ENCODE measurements around the gene RERG.

DNA sequence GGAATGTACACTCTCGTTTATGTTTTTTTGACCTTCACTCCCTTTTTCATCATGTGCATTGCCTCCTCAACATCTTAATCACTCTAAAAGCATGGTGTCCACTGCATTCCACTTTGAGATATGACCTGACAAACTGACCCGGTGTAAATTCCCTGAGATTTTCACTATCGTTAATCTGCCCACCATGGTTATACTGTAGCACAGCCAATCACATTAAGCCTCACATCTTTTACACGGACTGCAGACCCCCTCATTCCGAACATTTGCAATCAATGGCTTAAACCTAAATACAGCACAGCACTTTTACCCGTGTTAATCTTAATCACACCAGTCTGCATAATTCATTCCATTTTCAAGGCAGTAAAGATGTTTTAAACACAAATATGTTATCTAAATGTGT lies 2.4 kb downstream of the RERG start:
- TF ChIP-seq CTCF (IDR thresholded peaks at IDR 0.05) (no peak), POLR2A (IDR thresholded peaks at IDR 0.05) (no peak)

Data from lower leg skin (tissue), 3 donors.